Activated B cell treated with CpG ODN at 0.5 μM for 24 hours (primary cell): ENCODE measurements around the gene LRRC31. TPM values are rescaled to one million over a fixed set of nuclear protein-coding genes. Genes with fewer than 3 reads are reported as not detected.

Source experiments
- ATAC-seq: fragments of 200-7000 bp; cut with Tn5 transposase; one replicate; pipeline ENCODE4 v1.10.0; 2021; ENCODE audit warnings: low read depth, mild to moderate bottlenecking, moderate library complexity
- CTCF ChIA-PET: fragments of 350-600 bp; sonication (Branson Sonifier 250); formaldehyde crosslinking; loops from one replicate; lab custom pipeline; 2021; ENCODE audit warnings: antibody characterized with exemption; lab: Charles Lee
- POLR2A ChIA-PET: fragments of 350-600 bp; sonication (Branson Sonifier 250); formaldehyde crosslinking; loops from one replicate; lab custom pipeline; 2021; ENCODE audit warnings: antibody characterized with exemption; lab: Charles Lee
- DNase-seq: peaks from one replicate; pipeline ENCODE4 v3.0.0; 2022
- H3K27ac Mint-ChIP-seq: one replicate; pipeline ENCODE4 v1.8.0; 2020; ENCODE audit warnings: mixed read lengths
- H3K27me3 Mint-ChIP-seq: one replicate; pipeline ENCODE4 v1.8.0; 2021; ENCODE audit warnings: mixed read lengths
- H3K36me3 Mint-ChIP-seq: one replicate; pipeline ENCODE4 v1.8.0; 2021; ENCODE audit warnings: low read depth, mixed read lengths
- H3K4me1 Mint-ChIP-seq: one replicate; pipeline ENCODE4 v1.8.0; 2021; ENCODE audit warnings: mixed read lengths
- H3K4me3 Mint-ChIP-seq: one replicate; pipeline ENCODE4 v1.8.0; 2020; ENCODE audit warnings: mild to moderate bottlenecking, mixed read lengths
- H3K9me3 Mint-ChIP-seq: one replicate; pipeline ENCODE4 v1.8.0; 2020; ENCODE audit warnings: mixed read lengths
- intact Hi-C: fragments of 100-400 bp; cut with micrococcal nuclease; formaldehyde crosslinking; loops from one replicate; pipeline ENCODE4 v1.15.1; 2024
- total RNA-seq: library from RNA; stranded (reverse); gene quantifications from 2 replicates; pipeline ENCODE4 v1.2.3, GENCODE V29; 2022
- TF ChIP-seq, protein P1 (sequence below): fragments of 200-600 bp; IDR thresholded peaks from one replicate; pipeline ENCODE4 v1.8.0; 2022; ENCODE audit warnings: antibody characterized with exemption, mild to moderate bottlenecking

LRRC31 gene
- total RNA-seq, 1 donor from 2014 or later = not detected

DNA sequence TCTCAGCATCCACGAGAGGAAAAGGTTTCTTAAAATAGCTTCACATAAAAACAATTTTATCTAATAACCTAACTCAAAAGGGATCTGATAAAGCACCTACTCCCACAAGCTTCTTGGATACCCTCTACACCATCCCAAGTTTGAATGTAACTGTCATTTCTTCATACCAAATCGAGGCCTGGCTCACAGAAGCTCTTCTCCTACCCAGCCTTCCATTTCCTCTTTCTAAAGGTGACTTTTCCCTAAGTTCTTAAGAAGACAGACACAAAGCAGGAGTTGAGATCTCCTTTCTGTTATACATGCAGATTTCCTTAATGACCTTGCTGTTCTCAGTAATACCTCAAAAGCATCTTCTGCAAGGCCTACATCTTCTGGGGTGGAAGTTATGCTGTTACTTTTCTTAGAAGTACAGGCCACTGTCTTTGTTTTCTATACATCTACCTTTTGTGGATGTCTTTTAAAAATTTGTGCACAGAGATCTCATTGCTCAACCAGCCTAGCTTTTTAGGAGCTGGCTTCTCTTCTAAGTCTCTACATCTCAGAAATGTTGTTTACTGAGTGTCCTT is 60.4 kb downstream of the LRRC31 start:
- Mint-ChIP-seq H3K27ac (peak overlapping the region; percentile 2), H3K4me3 (no peak overlapping the region), H3K9me3 (no peaks in the 10 kb centered on the region), H3K4me1 (peaks cover 31% of the 10 kb centered on the region), H3K36me3 (peaks cover 7% of the 10 kb centered on the region), H3K27me3 (no peaks in the 10 kb centered on the region)
- no peak for DNase-seq
- intact Hi-C loops = no loop called here
- ChIA-PET CTCF (interaction anchor here (0.6 kb wide), 1 partner anchor 74 kb away, joined by 4 read pairs; no protein-coding TSS in a partner anchor), POLR2A (interaction anchor here (0.7 to 1.4 kb wide), 3 partner anchors 37 to 1059 kb away, joined by 3 to 5 read pairs (median 3); partner anchors contain the start of gene MYNN)
- TF ChIP-seq, protein P1, sequence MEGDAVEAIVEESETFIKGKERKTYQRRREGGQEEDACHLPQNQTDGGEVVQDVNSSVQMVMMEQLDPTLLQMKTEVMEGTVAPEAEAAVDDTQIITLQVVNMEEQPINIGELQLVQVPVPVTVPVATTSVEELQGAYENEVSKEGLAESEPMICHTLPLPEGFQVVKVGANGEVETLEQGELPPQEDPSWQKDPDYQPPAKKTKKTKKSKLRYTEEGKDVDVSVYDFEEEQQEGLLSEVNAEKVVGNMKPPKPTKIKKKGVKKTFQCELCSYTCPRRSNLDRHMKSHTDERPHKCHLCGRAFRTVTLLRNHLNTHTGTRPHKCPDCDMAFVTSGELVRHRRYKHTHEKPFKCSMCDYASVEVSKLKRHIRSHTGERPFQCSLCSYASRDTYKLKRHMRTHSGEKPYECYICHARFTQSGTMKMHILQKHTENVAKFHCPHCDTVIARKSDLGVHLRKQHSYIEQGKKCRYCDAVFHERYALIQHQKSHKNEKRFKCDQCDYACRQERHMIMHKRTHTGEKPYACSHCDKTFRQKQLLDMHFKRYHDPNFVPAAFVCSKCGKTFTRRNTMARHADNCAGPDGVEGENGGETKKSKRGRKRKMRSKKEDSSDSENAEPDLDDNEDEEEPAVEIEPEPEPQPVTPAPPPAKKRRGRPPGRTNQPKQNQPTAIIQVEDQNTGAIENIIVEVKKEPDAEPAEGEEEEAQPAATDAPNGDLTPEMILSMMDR = no peak
- ATAC-seq = no peak

DNA sequence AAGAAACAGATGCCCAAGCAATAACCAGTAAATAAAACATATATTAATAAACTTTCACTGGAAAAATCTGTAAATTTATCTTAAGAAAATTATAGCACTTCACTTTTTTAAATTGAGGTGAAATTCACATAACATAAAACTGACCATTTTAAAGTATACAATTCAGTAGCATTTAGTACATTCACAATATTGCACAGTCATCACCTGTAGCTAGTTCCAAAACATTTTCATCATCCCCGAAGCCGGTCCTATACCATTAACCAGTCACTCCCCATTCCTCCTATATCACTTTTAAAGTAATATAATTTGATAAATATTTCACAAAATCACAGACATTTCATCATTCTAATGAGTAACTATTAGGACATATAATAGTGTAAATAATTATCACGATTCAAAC is 65.1 kb downstream of the LRRC31 start:
- peaks cover 9% of the 10 kb centered on the region for H3K36me3 Mint-ChIP-seq
- H3K27ac Mint-ChIP-seq = no peak overlapping the region
- POLR2A ChIA-PET = interaction anchor here (1.6 kb wide), 1 partner anchor 32 kb away, joined by 3 read pairs; the partner anchor contains the start of gene MYNN
- intact Hi-C loops = no loop called here
- H3K27me3 Mint-ChIP-seq = no peaks in the 10 kb centered on the region
- CTCF ChIA-PET = interaction anchor here (1.1 kb wide), 1 partner anchor 8 kb away, joined by 3 read pairs; the partner anchor contains the start of genes LRRC34 and LRRIQ4
- TF ChIP-seq, protein P1 = no peak
- H3K9me3 Mint-ChIP-seq = no peaks in the 10 kb centered on the region
- H3K4me1 Mint-ChIP-seq = peaks cover 5% of the 10 kb centered on the region
- DNase-seq (no peak), ATAC-seq (no peak)
- no peak overlapping the region for H3K4me3 Mint-ChIP-seq

DNA sequence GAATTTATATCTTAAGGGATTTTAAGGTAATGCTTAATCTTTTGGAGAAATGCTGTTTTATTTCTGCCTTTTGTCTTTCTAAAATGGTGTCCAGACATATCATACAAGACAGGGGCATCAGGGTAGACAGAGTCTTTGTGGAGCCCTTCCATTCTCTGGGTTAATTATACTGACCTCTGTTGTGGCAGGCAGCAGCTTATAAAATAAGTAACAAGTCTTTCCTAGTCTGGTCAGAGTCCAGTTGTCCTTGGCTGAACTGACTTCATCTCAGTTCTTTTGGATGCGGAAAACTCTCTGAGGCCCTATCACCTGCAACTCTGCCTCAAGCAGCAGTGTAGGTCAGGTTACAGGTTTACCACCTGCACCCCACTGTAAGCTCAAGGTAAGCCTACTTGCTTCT is 77.4 kb downstream of the LRRC31 start:
- ATAC-seq (no peak), DNase-seq (no peak)
- Mint-ChIP-seq H3K27me3 (no peaks in the 10 kb centered on the region), H3K36me3 (peaks cover 26% of the 10 kb centered on the region), H3K4me3 (no peak overlapping the region), H3K4me1 (peaks cover 3% of the 10 kb centered on the region), H3K9me3 (no peaks in the 10 kb centered on the region), H3K27ac (no peak overlapping the region)
- CTCF ChIA-PET = no interaction called here
- intact Hi-C loops = loop anchor here (2.0 kb wide), 1 partner anchor 14 kb away; no protein-coding TSS in a partner anchor
- POLR2A ChIA-PET = no interaction called here
- TF ChIP-seq, protein P1 = no peak

DNA sequence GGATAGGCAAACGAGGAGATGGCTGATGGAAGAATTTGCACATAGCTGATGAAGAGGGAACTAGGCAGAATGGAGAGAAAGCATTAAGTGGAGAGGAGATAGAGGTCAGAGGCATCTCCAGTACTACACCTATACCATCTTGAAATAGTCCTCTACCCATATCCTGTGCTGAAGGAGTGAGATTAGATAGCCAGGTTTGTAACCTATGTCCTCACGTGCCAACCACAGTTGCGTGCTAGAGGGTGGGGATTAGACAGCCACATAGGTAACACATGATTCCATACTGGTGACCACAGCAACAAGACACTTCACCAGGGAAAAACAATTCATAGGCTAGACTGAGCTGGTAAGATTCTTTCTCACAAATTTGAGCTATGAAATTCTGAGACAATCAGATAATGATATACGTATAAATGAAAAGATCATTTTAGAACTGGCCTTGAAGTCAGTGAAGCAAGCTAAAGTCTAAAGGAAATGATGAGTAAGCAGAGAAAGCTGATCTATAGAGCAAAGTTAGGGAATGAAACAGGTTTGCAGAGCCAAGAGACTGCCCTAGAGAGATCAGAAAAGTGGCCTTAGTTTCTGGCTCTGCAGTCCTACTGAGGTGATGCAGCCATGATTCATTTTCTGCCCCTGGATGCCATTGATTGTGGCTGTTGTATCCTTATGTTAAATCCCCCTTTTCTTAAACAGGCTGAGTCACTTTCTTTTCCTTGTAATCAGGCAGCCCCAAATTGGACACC is 78.9 kb downstream of the LRRC31 start:
- no peaks in the 10 kb centered on the region for H3K9me3 Mint-ChIP-seq
- POLR2A ChIA-PET = no interaction called here
- H3K27me3 Mint-ChIP-seq = no peaks in the 10 kb centered on the region
- TF ChIP-seq, protein P1 = no peak
- no peak overlapping the region for H3K27ac Mint-ChIP-seq
- DNase-seq = no peak
- H3K4me1 Mint-ChIP-seq = peaks cover 3% of the 10 kb centered on the region
- ATAC-seq = no peak
- CTCF ChIA-PET = no interaction called here
- peaks cover 39% of the 10 kb centered on the region for H3K36me3 Mint-ChIP-seq
- intact Hi-C loops = loop anchor here (2.0 kb wide), 1 partner anchor 14 kb away; no protein-coding TSS in a partner anchor
- H3K4me3 Mint-ChIP-seq = no peak overlapping the region

DNA sequence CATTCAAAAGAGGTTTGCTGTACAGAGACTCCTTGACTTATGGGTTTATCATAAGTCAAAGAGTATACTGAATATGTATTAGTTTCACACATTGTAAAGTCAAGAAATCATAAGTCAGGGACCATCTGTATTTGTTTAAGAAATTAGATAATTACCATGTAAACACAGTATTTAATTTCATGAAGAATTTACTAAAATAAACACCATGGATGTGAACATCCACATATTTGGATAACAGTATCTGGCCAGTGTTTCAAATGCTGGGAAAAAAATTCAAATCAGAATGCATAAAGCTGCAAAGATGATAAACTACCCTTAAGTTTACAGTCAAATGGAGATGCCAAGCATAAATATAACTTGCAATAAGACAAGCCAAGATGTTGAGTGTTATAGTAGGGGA is 79.5 kb downstream of the LRRC31 start:
- TF ChIP-seq, protein P1 = no peak
- Mint-ChIP-seq H3K27me3 (no peaks in the 10 kb centered on the region), H3K27ac (no peak overlapping the region), H3K4me1 (peaks cover 3% of the 10 kb centered on the region), H3K9me3 (no peaks in the 10 kb centered on the region), H3K4me3 (no peak overlapping the region), H3K36me3 (peaks cover 45% of the 10 kb centered on the region)
- ChIA-PET POLR2A (no interaction called here), CTCF (no interaction called here)
- ATAC-seq (no peak), DNase-seq (no peak)
- intact Hi-C loops = loop anchor here (2.0 kb wide), 1 partner anchor 13 kb away; no protein-coding TSS in a partner anchor
